T-helper 2 cell treated with Interferon-gamma antibody and Interleukin-4, amounts not matched to agents 100 ng/mL and 5 ng/mL, for 36 hours (primary cell): Measurements from ENCODE around the gene ABHD17C. TPM values are rescaled to one million over a fixed set of nuclear protein-coding genes. Genes with fewer than 3 reads are reported as not detected.

ENCODE experiments used
- intact Hi-C: fragments of 100-400 bp; cut with micrococcal nuclease; formaldehyde crosslinking; loops from one replicate; pipeline ENCODE4 v1.15.1; 2023
- total RNA-seq: library from RNA; stranded (reverse); gene quantifications from 2 replicates; pipeline ENCODE4 v1.2.3, GENCODE V29; 2022

Gene ABHD17C
- total RNA-seq, 1 donor from 2014 or later = 3.7 TPM

DNA sequence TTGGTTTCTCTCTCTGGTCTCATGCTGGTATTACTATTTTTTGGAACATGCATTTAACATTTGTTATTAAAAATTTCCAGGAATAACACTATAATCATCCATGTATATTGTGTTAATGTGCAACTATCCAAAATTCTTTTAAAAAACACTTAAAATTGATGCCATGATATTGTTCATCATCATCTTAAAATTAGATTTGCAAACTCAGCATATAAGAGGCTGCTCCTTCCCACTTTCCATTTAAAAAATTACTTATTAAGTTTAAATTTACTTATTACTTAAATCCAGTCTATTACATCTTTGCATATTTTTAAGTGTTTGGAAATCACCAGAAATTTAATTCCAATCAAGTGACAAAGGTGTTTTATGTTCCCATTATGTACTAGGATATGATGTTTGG is 5.8 kb upstream of the ABHD17C start:
- intact Hi-C loops = loop anchor here (10.0 kb wide), 1 partner anchor 64 kb away; no protein-coding TSS in a partner anchor

DNA sequence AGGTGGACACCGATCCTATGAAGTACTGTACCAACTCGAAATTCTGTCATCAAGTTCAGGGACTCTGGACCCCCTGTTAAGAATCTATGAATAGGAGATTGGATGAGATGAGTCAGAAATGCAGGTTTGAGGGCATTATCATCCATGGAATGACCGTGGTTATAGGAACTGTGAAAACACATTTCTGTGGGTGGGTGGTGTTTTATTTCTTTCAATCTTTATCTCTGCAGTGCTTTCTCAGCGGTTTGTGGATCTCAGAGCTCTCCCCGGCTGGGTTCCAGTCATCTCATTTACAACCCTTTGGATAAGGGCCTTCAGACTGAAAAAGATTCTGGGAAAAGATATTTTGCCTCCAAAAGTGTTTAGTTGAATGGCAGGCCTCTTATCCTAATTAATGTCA is 5.4 kb upstream of the ABHD17C start:
- intact Hi-C loops = loop anchor here (10.0 kb wide), 2 partner anchors 65 to 285 kb away; no protein-coding TSS in a partner anchor

DNA sequence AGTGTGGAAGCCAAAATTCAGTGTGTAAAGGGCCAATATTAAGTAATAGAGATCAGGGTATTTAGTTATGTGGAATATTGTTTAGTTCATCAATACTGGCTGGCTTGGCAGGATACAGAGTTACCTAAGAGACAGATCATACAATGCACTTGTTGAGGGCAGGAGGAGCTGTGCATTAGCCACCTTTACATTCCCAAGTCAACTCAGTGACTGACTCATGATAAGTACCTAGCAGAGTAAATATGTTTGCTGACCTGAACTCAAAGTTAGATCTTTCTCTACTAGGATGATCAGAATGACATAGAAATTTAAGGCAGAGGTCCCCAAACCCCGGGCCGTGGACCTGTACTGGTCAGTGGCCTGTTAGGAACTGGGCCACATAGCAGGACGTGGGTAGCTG is 3.5 kb upstream of the ABHD17C start:
- intact Hi-C loops = loop anchor here (10.0 kb wide), 1 partner anchor 283 kb away; no protein-coding TSS in a partner anchor

DNA sequence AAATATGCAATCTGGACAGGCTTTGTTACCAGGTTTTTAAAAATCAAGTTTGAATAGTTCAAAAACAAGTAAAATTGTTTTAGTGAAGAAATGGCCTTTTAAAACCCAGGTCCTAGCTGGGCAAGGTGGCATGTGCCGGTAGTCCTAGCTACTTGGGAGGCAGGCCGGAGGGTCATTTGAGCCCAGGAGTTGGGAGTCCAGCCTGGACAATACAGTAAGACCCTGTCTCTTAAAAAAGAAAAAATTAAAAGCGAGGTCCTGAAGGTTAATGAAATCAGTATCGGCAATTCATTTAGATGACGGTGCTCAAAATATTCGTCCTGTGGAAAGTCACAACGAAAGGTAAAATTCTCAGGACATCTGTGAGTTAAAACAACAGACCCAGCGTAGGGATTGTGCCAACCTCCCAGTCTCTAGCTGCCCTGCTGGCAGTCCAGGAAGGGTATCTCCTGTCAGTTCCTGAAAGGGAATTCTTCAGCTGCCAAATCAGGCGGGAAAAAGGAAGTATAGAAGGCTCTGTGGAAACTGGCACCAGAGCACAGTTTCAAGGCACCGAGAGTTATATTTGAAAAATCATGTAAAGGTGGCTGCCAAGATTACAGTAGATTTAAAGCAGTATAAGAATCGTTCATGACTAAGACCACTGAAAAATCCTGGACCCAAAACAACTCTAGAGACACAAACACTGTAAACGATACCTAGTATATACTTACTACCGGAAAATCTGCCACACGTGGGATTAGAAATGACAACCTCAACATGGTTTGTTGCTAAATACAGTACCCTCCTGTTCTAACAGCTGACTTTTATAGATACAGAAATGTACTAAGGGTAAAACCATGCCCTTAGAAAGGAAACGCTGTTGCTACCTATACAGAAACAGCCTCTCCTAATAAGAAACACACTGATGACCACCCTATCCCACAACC is 1.2 kb upstream of the ABHD17C start:
- intact Hi-C loops = loop anchor here (10.0 kb wide), 1 partner anchor 281 kb away; no protein-coding TSS in a partner anchor

DNA sequence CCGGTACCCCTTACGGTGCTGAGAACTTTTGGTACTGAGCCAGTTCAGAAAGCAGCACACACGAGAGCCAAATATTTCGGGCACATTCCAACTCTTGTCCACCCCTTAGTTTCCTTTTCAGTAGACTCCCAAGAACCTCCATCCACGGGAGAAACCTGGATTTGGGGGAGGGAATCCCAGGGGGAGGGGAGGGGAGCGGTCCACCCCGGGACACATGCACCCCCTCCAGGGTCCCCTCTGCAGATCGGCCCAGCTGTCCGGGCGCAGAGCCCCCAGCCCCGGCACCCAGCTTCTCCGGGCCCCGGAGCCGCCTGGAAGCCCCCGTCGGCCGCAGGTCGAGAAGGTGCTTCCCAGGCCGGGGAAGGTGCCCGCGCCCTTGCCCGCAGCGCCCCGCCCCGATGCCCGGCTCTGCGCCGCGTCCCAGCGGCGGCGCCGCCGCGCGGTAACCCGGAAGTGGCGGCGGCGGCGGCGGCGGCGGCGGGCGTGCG is 455 bp upstream of the ABHD17C start:
- intact Hi-C loops = loop anchor here (5.0 to 10.0 kb wide), 2 partner anchors 83 to 280 kb away; partner anchors contain the start of gene CEMIP

DNA sequence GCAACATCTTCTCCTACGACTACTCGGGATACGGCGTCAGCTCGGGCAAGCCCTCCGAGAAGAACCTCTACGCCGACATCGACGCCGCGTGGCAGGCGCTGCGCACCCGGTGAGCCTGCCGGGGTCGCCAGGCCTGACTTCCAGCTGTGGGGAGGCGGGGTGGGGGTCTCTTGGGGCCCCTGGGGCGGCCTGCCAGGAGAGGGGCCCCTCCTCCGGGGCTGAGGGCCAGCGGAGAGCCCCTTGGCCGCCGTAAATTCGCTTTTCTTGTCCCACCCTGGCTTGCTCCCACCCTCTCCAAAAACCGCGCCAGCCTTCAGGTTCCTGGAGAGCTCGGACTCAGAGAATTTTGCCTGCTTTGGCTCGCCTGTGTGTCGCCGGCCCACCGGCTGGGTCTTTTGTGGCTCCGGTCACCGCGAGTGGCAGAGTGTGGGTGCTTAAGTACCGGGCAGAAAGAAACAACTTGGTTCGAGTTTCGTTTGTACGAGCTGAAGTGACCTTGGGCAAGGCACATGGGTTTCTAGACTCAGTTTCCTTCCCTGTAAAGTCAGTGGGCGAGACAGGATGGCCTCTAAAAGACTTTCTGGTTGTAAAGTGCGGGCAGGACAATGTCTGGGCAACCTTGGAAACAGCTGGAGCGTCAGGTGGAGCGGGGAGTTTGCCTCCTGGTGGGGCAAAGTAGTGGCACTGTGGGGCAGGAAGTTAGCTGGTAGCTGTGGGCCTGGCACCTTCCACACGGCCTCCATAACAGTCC is 976 bp downstream of the ABHD17C start:
- intact Hi-C loops = loop anchor here (5.0 to 10.0 kb wide), 2 partner anchors 81 to 279 kb away; partner anchors contain the start of gene CEMIP

DNA sequence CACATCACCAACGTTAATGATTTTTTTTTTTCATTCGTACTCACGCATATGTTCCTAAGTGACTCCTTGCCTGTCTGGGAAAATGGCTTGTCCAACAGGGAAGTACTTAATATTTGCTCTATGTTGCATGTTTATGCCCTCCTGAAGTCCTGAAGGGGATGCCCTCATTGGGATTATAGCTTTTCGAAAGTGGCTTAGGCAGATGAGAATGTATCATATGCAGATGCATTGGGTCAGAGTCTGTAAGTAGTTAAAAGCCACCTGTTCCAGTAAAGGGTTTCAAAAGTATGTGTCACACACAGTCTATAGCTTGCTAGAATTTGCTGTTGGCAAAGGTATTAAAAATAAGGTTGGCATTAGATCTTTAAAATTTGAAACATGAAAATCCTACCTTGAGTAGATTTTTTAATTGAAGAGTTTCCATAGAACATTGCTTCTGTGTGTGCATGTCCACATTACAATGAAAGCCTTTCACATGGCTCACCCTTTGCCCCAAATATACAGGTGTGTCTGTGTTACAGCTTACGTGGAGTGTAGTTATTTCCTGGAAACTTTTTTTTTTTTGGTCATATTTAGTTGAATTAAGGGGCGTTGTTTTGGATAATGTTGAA is 2.1 kb downstream of the ABHD17C start:
- intact Hi-C loops = loop anchor here (5.0 to 10.0 kb wide), 2 partner anchors 80 to 278 kb away; partner anchors contain the start of gene CEMIP

DNA sequence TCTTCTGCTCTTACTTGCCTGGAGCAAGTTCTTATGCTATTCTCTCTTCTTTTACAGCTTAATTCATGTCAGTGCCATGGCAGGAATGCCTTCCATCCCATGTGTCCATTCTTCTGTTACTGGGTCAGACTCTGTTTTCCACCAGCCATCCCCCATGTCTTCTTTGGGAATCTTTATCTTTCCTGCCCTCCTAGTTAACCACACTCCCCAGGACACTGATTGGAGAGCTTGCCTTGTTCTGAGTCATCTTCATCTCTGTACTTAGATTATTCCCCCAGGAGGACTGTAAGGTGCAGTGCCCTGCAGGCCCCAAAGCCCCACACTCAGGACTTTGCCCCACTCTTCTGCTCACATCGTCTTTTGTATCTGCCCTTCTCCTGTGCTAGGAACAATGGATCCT is 3.6 kb downstream of the ABHD17C start:
- intact Hi-C loops = loop anchor here (5.0 to 10.0 kb wide), 2 partner anchors 79 to 276 kb away; partner anchors contain the start of gene CEMIP

DNA sequence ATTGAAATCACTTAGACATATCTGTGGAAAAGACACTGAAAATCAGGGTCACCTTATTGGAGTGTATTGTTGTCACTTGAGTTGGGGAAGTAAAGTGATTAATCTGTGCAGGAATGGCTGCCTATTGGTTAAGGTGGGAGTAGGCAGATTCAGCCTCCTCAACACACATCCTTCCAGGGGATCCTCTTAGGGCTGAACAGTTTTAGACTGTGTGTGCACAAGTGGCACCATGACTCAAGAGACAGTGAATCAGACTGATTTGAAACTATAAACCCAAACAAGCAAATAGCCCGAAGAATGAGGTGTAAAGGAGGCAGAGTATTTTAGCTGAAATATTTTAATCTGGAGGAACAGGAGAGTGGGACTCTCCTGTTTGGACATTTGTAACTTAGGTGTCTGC is 4.9 kb downstream of the ABHD17C start:
- intact Hi-C loops = loop anchor here (5.0 to 10.0 kb wide), 2 partner anchors 77 to 275 kb away; partner anchors contain the start of gene CEMIP

DNA sequence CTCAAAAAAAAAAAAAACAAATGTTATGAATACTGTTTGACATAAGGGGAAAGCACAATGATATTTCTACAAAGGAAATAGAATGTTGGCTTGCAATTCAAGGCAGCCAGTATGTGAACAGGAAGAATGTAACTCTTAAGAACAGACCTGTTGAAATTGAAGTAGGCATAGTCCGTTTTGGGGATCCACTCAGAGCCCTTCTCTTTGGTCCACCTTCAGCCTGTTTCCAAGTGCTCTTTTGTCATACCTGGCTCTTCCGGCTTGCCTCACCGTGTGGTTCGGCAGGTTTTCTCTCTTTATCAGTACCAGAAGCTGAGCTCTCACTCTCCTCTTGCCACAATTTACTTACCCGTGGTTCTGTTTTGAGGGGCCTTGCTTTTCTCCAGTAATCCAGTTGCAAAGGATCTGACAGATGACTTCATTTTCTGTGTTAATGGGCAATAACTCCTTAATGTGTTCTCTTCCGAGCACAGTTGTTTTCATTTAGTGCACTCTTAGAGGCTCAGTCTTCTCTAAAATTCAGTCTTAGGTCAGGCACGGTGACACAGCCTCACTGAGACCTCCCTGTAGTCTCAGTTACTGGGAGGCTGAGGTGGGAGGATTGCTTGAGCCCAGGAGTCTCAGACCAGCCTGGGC is 6.7 kb downstream of the ABHD17C start:
- intact Hi-C loops = no loop called here

DNA sequence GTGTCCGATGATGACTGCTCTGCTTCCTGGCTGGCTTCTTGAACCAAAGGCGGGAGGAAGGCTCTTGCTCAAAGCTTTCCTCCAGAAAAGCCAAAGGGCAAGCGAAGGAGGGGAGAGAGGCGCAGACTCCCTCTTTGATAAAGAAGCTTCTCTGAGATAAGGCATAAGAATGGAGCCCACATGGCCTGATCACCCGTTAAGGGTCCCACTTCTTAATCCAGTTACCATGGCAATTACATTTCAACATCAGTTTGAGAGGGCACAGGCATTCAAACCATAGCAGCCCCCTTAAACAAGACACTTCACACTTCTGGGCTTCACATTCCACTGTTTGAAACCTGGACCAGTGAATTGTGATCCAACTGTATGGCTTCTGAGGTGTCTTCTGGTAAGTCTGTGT is 8.0 kb downstream of the ABHD17C start:
- intact Hi-C loops = no loop called here

DNA sequence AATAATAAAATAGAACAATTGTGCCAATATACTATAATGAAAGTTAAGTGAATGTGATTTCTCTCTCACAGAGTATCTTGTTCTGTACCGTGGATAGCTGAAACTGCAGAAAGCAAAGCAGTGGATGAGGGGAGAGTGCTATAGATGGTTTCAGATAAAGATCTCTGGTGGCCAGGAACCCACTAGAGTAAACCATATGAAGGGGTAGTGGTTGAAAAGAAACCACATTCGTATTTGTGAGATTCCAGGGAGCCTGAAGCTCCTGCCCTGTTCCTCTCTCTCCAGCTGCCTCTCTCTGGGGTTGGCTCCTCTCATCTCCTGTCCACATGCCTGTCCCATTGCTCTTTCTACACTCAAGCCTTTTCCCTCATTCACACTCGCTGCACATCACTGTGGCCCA is 8.9 kb downstream of the ABHD17C start:
- intact Hi-C loops = no loop called here

DNA sequence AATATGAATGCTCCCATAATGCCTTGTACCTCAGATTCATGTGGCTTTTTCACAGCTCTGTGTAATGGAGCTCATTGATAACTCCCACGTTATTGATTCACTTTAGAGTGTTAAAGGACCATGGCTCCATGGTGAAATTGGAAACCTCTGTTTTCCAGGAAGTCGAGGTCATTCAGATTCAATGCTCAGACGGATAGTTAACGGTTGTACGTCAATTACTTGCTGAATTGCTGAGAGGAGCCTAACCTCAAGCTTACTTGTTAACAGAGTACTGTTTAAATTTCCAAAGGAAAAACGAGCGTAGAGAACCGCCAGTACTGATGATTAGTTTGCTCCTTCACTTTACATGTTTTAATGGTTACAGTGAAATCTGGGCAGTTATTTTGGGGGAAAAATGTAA is 11.1 kb downstream of the ABHD17C start:
- intact Hi-C loops = no loop called here

DNA sequence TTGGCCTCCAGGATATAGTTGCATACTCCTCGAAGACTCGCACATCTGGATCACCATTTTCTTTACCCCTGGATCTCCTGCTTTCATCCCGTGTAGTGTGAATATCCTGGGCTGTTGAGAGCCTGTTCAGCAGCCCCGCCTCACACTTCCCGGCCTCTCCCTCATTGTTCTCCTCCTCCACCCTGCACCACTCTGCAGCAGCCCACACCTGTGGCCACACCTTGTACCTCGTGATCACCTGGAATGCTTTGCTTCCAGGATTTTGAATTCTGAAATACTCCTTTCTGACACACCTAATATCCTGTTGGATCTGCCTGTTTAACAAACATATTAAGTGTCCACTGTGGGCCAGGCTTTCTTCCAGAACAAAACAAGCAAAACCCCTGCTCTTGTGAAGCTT is 14.4 kb downstream of the ABHD17C start:
- intact Hi-C loops = no loop called here

DNA sequence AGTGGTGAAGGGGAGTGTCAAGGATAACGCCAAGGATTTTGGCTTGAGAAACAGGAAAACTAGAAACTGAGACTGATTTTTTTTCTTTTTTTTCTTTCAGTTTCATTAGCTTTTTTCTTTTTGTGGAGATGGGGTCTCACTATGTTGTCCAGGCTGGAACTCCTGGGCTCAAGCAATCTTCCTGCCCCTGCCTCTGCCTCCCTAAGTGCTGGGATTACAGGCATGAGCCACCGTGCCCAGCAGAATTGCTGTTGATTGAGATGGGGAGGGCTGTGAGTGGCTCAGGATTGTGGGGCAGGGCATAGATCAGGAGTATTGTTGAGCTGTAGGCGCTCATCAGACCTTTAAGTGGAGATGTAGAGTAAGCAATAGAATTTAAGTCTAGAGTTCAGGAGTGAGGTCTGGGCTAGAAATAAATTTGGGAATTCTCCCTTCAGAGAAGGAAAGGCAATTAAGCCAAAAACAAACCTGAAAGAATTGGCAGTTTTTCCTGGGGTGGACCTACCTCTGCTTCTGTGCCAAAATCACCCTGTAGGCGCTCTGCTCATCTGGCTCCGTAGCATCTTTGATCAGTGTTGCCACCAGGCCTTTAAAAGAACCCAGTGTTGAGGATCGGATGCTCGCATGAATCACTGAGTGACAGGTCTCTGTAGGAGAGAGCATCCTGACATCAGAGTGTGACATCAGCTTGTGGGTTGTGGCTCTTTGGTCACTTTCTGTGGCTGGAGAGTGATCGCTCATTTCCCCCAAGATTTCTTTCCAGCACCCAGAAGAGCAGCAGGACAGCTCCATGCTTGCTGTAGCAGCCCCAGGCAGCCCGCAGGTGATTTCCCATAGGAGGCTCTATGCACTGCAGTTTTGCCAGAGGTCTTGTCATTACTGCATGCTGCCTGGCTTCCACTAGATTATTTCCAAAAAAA is 15.8 kb downstream of the ABHD17C start:
- intact Hi-C loops = no loop called here

DNA sequence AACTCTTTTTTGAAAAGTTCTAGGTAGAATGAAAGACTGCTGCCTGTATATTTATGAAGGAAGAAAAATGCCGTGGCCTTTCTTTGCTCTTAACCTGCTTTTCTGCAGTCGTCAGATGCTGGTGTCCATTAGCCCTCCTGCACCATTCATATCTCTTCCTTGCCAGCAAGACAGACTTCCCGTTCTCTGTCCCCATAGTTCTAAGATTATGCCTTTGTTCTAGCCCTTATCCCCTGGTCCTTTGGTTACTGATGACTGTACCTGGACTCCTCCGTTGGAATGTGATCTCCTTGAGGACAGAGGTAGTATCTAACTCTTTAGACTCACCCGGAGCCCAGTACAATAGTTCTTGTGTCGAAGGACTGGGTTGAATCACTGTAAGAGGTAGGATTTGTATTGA is 16.8 kb downstream of the ABHD17C start:
- intact Hi-C loops = no loop called here

DNA sequence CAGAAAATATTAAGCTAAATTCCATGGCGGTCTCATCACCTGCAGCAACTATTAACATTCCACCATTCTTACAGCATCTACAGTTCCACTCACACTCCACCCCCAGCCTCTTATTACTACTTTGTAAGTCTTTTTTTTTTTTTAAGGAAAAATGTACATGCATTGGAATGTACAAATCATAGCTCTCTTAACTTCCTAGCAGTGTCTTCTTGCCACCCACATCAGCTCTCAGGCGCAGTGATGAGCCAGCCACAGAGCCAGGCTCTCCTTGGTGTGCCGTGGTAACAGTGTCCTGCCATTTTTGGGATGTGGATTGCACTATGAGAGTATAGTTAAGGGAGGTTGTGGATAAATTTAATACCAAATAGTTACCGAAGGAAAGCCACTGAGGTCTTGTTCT is 17.8 kb downstream of the ABHD17C start:
- intact Hi-C loops = no loop called here

DNA sequence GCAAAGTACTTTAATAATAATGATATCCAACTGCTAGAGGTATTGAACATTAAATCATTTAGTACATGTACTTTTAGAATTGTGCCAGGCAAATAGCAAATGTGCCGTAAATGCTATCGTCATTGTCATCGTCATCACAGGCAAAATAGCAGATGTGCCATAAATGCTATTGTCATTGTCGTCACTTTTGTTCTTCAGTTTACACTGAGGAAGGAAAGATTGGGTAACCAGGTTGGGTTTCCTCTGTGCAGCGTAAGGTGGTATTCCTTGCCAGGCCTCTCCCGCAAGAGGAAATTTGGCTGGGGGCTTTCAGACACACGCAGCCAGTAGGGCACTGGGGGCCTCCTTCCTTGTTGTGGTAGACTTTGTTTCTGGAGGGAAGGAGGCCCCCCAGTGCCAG is 26.4 kb downstream of the ABHD17C start:
- intact Hi-C loops = no loop called here

DNA sequence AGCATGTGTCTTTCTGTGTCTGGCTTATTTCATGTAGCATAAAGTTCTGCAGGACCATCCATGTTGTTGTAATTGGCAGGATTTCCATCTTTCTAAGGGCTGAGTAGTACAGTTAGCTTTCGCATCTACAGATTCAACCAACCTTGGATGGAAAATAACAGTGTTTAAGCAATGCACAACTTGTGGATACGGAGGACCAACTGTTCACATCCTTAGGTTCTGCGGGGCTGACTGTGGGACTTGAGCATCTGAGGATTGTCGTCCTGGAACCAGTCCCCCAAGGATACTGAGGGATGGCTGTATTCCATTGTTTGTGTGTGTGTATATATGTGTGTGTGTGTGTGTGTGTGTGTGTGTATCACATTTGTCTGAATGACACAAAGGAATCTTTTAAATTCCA is 27.7 kb downstream of the ABHD17C start:
- intact Hi-C loops = no loop called here

DNA sequence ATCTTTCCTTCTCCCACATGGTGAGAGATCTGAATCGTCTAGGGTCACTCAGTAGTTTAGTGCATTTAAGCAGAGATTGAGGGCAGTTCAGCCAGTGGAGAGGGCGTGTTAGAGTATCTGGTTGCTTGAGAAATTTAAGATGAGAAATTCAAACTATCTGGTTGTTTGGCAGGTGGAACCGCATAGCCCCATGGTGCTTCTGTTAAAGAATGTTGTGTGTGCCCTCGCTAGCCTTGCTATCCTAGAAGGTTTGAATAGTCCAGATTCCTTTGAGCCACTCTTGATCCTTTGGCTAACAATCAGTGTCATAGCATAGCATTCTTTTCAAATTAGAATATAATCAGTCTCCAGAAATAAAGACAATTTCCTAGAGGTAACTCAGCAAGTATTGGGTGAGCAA is 32.1 kb downstream of the ABHD17C start:
- intact Hi-C loops = no loop called here
